A673 (cell line): ENCODE measurements around the gene SMU1.

Experiments
- EZH2 ChIP-seq: fragments of 200-600 bp; sonication (generic); IDR thresholded peaks from 2 replicates; pipeline ENCODE4 v1.6.1; 2017; ENCODE audit warnings: borderline replicate concordance, low read depth, mild to moderate bottlenecking, mixed read lengths, antibody characterized with exemption, low read length; ENCODE audit not compliant: poor library complexity, severe bottlenecking
- TF ChIP-seq, protein P1 (sequence below): fragments of 300-800, 200-600 bp; sonication (generic); conservative IDR thresholded peaks from 2 replicates; pipeline ENCODE4 v1.5.1; 2017; ENCODE audit warnings: low read depth, mild to moderate bottlenecking, antibody characterized with exemption, low read length, moderate library complexity, mixed read lengths

DNA sequence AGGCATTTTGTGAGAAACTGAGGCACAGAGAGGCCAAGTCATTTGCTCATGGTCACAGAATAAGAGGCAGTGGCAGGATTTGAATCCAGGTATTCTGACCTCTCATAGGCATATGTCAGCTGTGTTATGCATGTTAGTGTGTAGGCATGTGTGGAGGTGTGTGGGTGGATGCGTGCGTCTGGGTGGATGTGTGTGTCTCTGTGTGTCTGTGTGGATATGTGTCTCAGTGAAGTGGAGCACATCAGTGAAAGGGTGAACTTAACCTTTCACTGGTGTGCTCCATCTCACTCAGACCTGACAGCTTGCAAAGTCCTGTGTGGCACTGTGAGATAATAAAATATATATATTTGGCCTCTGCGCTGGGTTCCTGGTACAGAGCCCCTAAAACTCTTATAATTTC is 32.0 kb upstream of the SMU1 start:
- TF ChIP-seq, protein P1, sequence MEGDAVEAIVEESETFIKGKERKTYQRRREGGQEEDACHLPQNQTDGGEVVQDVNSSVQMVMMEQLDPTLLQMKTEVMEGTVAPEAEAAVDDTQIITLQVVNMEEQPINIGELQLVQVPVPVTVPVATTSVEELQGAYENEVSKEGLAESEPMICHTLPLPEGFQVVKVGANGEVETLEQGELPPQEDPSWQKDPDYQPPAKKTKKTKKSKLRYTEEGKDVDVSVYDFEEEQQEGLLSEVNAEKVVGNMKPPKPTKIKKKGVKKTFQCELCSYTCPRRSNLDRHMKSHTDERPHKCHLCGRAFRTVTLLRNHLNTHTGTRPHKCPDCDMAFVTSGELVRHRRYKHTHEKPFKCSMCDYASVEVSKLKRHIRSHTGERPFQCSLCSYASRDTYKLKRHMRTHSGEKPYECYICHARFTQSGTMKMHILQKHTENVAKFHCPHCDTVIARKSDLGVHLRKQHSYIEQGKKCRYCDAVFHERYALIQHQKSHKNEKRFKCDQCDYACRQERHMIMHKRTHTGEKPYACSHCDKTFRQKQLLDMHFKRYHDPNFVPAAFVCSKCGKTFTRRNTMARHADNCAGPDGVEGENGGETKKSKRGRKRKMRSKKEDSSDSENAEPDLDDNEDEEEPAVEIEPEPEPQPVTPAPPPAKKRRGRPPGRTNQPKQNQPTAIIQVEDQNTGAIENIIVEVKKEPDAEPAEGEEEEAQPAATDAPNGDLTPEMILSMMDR, result no peak
- no peak for TF ChIP-seq EZH2
